ENCODE data around the gene WDR37.

Gene WDR37

GRCh38 chr10:1097436-1097835 lies 41.3 kb downstream of the WDR37 start:
- TF ChIP-seq, protein P1, sequence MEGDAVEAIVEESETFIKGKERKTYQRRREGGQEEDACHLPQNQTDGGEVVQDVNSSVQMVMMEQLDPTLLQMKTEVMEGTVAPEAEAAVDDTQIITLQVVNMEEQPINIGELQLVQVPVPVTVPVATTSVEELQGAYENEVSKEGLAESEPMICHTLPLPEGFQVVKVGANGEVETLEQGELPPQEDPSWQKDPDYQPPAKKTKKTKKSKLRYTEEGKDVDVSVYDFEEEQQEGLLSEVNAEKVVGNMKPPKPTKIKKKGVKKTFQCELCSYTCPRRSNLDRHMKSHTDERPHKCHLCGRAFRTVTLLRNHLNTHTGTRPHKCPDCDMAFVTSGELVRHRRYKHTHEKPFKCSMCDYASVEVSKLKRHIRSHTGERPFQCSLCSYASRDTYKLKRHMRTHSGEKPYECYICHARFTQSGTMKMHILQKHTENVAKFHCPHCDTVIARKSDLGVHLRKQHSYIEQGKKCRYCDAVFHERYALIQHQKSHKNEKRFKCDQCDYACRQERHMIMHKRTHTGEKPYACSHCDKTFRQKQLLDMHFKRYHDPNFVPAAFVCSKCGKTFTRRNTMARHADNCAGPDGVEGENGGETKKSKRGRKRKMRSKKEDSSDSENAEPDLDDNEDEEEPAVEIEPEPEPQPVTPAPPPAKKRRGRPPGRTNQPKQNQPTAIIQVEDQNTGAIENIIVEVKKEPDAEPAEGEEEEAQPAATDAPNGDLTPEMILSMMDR (IDR thresholded peaks at IDR 0.05; ENCODE audit: extremely low read depth, missing control alignments), result no peak
- no peak for DNase-seq (ENCODE audit: low spot score)

DNA sequence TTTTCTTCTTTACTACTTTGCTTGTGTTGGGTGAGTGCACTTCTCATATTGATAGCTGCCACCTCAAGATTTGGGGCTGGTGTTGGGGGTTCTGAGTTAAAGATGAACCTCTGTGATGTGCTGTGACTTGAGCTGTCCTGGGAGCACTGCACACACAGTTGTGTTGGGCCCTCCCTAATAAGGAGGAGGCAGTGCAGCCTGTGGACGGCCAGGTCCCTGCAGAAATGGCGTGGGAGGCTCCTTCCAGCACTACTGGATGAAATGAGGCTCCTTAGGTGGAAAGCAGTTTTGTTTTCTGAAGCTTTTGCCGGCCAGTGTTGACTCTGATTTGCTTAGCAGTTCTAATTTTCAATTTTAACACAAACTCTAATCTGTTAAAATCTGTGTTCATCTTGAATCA lies 44.0 kb downstream of the WDR37 start:
- TF ChIP-seq, protein P1 (IDR thresholded peaks at IDR 0.05; ENCODE audit: extremely low read depth, missing control alignments), result no peak
- no peak for DNase-seq (ENCODE audit: low spot score)

DNA sequence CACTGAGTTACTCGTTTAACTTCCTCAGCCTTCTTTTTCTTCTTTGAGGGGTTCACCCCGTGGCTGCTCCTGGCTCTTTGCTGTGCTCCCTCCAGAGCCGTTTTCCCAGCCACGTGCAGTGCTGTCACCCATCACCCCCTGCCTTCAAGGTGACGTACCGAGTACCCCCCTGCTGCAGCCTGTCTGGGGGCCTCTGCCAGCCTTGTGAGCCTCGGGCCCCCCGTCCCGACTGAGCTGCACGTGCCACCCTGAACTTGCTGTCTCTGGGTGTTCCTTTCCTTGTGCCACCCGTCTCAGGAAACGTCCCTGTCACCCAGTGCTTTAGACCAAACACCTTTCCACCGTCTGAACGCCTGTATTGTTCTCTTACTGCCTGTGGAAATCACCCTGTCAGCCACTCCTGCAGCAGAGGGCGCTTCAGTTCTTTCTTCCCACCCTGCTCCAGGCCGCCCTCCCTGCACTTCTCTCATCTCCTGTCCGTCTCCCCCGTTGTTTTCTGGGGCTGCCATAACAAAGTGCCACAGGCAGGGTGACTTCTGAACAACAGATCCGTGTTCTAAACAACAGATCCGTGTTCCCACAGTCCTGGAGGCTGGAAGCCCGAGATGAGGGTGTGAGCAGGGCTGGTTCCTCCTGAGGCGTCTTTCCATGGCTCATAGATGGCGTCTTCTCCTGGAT lies 44.6 kb downstream of the WDR37 start:
- TF ChIP-seq, protein P1 (IDR thresholded peaks at IDR 0.05; ENCODE audit: extremely low read depth, missing control alignments), result no peak
- DNase-seq (ENCODE audit: low spot score), result no peak

GRCh38 chr10:1101946-1102345 lies 45.8 kb downstream of the WDR37 start:
- TF ChIP-seq, protein P1 (IDR thresholded peaks at IDR 0.05; ENCODE audit: extremely low read depth, missing control alignments), result no peak
- no peak for DNase-seq (ENCODE audit: low spot score)

- TF ChIP-seq, protein P1 (IDR thresholded peaks at IDR 0.05; ENCODE audit: extremely low read depth, missing control alignments), result no peak
Observed at GRCh38 chr10:1102416-1102815, 46.2 kb downstream of the WDR37 start.

DNA sequence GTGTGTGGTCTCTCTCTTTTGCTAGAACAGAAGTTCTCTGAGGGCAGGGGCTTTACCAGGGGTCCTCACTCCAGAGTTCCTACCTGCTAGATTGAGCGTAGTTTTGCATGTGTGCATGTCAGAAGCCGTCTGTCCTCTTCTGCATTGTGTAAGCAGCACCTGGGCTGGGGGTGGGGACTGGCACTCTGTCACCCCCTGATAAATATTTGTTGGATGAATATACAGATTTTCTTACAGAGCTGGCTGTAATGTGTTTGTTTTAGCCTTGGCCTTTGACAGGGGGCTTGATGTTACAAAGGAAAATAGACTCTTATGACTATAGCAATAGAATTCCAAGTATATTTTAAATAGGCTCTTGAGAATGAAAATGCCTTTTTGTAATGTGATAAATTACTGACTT lies 46.6 kb downstream of the WDR37 start:
- TF ChIP-seq, protein P1 (IDR thresholded peaks at IDR 0.05; ENCODE audit: extremely low read depth, missing control alignments), result no peak
- DNase-seq (ENCODE audit: low spot score), result no peak

More at GRCh38 chr10:1102416-1102815, 46.2 kb downstream of the WDR37 start:
- DNase-seq (ENCODE audit: low spot score), result no peak

- TF ChIP-seq, protein P1 (IDR thresholded peaks at IDR 0.05; ENCODE audit: extremely low read depth, missing control alignments), result no peak
- no peak for DNase-seq (ENCODE audit: low spot score)
Observed at GRCh38 chr10:1103551-1103950, 47.4 kb downstream of the WDR37 start.
